ENCODE results near the gene PGD. TPM values are rescaled to one million over a fixed set of nuclear protein-coding genes. Genes with fewer than 3 reads are reported as not detected.

Gene PGD
- total and polyA plus RNA-seq, 10 of the 15 experiments (the other 5 are each of a cell fraction or from before 2014, with no cell fraction given) = 108 to 262 (median 171) TPM

DNA sequence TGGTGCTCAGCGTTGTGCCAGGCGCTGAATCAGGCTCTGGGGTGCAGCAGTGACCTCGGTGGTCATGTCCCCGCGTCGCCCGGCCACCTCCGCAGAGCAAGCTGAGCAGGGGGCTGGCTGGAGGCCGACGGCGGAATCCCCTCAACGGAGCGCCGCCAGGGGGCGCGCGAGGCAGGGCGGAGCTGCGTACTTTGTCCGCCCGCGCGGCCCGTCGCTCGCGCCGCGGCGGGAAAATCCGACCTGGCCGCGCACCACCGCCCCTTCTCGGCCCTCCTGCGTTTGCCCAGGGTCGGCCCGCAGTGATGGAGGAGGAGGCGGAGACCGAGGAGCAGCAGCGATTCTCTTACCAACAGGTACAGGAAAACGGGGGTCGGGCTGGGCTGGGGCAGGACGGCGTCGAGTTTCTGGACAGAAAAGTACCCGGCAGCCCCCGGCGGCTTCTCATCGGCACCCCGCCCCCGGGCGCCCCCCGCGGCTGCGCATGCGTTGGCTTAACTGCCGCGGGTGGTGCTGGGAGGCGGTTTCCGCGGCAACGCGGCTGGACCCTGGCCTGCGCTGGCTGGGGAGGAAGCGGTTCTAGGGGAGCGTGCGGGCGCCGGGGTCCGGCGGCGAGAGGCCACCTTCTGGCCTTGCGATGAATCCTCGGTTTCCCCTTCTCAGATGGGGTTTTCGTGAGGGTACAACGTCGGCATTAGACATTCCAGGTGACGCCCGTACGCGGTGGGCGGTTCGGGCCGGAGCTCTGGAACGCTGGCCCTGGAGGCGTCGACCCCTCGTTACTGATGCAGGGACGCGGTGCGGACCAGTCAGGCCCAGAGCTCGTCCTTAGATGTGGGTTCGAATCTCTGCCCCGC is 31.6 kb downstream of the PGD start, which contains the start of gene CENPS (continued):
- TF ChIP-seq GATAD2B (conservative IDR thresholded peaks at IDR 0.05; ENCODE audit: low read depth) (peak; percentile 92), RAD21 (IDR thresholded peaks at IDR 0.05; ENCODE audit: insufficient read depth, low read depth, low read length) (peak; percentile 51), RUNX3 (IDR thresholded peaks at IDR 0.05; ENCODE audit: low read length) (peak; percentile 44; the same call in 1 of the 2 replicates), CREM (IDR thresholded peaks at IDR 0.05; ENCODE audit: low read depth) (peak; percentile 23), CBFB (IDR thresholded peaks at IDR 0.05; ENCODE audit: low read depth) (peak; percentile 56; the same call in 1 of the 2 replicates), HDAC2 (IDR thresholded peaks at IDR 0.05) (peak; percentile 92), CREB1 (IDR thresholded peaks at IDR 0.05; ENCODE audit: low read depth) (peak; percentile 12; the same call in 1 of the 2 replicates), NBN (IDR thresholded peaks at IDR 0.05) (0 out of 2 replicates have a peak, but pooled peaks have one; percentile 73), ZNF217 (IDR thresholded peaks at IDR 0.05) (peak; percentile 22; the same call in 1 of the 2 replicates), NR2C1 (IDR thresholded peaks at IDR 0.05) (no peak), SREBF2 (IDR thresholded peaks at IDR 0.05; ENCODE audit: low read length) (no peak), SMARCA5 (IDR thresholded peaks at IDR 0.05) (peak; percentile 90), SUPT20H (IDR thresholded peaks at IDR 0.05; ENCODE audit: borderline replicate concordance, control insufficient read depth, low read depth, low read length) (no peak), SMC3 (IDR thresholded peaks at IDR 0.05; ENCODE audit: borderline replicate concordance, low read length) (peak; percentile 90)
- TF ChIP-seq, protein P1, sequence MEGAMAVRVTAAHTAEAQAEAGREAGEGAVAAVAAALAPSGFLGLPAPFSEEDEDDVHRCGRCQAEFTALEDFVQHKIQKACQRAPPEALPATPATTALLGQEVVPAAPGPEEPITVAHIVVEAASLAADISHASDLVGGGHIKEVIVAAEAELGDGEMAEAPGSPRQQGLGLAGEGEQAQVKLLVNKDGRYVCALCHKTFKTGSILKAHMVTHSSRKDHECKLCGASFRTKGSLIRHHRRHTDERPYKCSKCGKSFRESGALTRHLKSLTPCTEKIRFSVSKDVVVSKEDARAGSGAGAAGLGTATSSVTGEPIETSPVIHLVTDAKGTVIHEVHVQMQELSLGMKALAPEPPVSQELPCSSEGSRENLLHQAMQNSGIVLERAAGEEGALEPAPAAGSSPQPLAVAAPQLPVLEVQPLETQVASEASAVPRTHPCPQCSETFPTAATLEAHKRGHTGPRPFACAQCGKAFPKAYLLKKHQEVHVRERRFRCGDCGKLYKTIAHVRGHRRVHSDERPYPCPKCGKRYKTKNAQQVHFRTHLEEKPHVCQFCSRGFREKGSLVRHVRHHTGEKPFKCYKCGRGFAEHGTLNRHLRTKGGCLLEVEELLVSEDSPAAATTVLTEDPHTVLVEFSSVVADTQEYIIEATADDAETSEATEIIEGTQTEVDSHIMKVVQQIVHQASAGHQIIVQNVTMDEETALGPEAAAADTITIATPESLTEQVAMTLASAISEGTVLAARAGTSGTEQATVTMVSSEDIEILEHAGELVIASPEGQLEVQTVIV (IDR thresholded peaks at IDR 0.05; ENCODE audit: borderline replicate concordance, partially characterized antibody) = no peak
- TF ChIP-seq, protein P2, sequence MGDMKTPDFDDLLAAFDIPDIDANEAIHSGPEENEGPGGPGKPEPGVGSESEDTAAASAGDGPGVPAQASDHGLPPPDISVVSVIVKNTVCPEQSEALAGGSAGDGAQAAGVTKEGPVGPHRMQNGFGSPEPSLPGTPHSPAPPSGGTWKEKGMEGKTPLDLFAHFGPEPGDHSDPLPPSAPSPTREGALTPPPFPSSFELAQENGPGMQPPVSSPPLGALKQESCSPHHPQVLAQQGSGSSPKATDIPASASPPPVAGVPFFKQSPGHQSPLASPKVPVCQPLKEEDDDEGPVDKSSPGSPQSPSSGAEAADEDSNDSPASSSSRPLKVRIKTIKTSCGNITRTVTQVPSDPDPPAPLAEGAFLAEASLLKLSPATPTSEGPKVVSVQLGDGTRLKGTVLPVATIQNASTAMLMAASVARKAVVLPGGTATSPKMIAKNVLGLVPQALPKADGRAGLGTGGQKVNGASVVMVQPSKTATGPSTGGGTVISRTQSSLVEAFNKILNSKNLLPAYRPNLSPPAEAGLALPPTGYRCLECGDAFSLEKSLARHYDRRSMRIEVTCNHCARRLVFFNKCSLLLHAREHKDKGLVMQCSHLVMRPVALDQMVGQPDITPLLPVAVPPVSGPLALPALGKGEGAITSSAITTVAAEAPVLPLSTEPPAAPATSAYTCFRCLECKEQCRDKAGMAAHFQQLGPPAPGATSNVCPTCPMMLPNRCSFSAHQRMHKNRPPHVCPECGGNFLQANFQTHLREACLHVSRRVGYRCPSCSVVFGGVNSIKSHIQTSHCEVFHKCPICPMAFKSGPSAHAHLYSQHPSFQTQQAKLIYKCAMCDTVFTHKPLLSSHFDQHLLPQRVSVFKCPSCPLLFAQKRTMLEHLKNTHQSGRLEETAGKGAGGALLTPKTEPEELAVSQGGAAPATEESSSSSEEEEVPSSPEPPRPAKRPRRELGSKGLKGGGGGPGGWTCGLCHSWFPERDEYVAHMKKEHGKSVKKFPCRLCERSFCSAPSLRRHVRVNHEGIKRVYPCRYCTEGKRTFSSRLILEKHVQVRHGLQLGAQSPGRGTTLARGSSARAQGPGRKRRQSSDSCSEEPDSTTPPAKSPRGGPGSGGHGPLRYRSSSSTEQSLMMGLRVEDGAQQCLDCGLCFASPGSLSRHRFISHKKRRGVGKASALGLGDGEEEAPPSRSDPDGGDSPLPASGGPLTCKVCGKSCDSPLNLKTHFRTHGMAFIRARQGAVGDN (IDR thresholded peaks at IDR 0.05) = peak; percentile 85
- TF ChIP-seq, protein P3, sequence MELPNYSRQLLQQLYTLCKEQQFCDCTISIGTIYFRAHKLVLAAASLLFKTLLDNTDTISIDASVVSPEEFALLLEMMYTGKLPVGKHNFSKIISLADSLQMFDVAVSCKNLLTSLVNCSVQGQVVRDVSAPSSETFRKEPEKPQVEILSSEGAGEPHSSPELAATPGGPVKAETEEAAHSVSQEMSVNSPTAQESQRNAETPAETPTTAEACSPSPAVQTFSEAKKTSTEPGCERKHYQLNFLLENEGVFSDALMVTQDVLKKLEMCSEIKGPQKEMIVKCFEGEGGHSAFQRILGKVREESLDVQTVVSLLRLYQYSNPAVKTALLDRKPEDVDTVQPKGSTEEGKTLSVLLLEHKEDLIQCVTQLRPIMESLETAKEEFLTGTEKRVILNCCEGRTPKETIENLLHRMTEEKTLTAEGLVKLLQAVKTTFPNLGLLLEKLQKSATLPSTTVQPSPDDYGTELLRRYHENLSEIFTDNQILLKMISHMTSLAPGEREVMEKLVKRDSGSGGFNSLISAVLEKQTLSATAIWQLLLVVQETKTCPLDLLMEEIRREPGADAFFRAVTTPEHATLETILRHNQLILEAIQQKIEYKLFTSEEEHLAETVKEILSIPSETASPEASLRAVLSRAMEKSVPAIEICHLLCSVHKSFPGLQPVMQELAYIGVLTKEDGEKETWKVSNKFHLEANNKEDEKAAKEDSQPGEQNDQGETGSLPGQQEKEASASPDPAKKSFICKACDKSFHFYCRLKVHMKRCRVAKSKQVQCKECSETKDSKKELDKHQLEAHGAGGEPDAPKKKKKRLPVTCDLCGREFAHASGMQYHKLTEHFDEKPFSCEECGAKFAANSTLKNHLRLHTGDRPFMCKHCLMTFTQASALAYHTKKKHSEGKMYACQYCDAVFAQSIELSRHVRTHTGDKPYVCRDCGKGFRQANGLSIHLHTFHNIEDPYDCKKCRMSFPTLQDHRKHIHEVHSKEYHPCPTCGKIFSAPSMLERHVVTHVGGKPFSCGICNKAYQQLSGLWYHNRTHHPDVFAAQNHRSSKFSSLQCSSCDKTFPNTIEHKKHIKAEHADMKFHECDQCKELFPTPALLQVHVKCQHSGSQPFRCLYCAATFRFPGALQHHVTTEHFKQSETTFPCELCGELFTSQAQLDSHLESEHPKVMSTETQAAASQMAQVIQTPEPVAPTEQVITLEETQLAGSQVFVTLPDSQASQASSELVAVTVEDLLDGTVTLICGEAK (IDR thresholded peaks at IDR 0.05; ENCODE audit: borderline replicate concordance) = no peak
- TF ChIP-seq, protein P4, sequence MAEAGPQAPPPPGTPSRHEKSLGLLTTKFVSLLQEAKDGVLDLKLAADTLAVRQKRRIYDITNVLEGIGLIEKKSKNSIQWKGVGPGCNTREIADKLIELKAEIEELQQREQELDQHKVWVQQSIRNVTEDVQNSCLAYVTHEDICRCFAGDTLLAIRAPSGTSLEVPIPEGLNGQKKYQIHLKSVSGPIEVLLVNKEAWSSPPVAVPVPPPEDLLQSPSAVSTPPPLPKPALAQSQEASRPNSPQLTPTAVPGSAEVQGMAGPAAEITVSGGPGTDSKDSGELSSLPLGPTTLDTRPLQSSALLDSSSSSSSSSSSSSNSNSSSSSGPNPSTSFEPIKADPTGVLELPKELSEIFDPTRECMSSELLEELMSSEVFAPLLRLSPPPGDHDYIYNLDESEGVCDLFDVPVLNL (IDR thresholded peaks at IDR 0.05; ENCODE audit: low read depth, low read length) = peak; percentile 99

Measured in GM12878 (cell line).